Fibroblast of mammary gland (primary cell): Measurements from ENCODE around the gene UGGT2.
"Not testable (repeated sequence)": the region's sequence is repeated elsewhere in the genome, so short reads cannot be mapped to it uniquely, and the experiment has no call there.

Experiments used
- DNase-seq: peaks from one replicate; pipeline ENCODE4 v3.0.0-alpha.2; 2010; ENCODE audit warnings: low read depth
- H3K4me3 ChIP-seq: 2 replicates; pipeline ENCODE4 v1.5.1; 2011; ENCODE audit warnings: low read depth, mild to moderate bottlenecking, low read length, moderate library complexity; ENCODE audit not compliant: control insufficient read depth
- CTCF ChIP-seq: conservative IDR thresholded peaks from 2 replicates; pipeline ENCODE4 v1.5.1; 2011; ENCODE audit warnings: low read depth, low read length, inconsistent platforms; ENCODE audit not compliant: control insufficient read depth, insufficient read depth

The UGGT2 gene

GRCh38 chr13:95781016-95781415 lies 272.2 kb downstream of the UGGT2 start:
- no peak for DNase-seq
- no peak overlapping the region for H3K4me3 ChIP-seq
- TF ChIP-seq CTCF = no peak

GRCh38 chr13:95779522-95779921 lies 273.7 kb downstream of the UGGT2 start:
- no peak for TF ChIP-seq CTCF
- DNase-seq = no peak
- no peak overlapping the region for H3K4me3 ChIP-seq

- TF ChIP-seq CTCF = no peak
- DNase-seq = no peak
- H3K4me3 ChIP-seq = no peak overlapping the region
These were observed 281.3 kb downstream of the UGGT2 start for GRCh38 chr13:95771905-95772304.

- TF ChIP-seq CTCF = no peak
- H3K4me3 ChIP-seq = no peak overlapping the region
- DNase-seq = no peak
These were observed 289.6 kb downstream of the UGGT2 start for GRCh38 chr13:95763601-95764000.

- not testable (repeated sequence) for DNase-seq
These were observed 290.6 kb downstream of the UGGT2 start for GRCh38 chr13:95762626-95763025.

GRCh38 chr13:95756072-95756471 lies 297.1 kb downstream of the UGGT2 start:
- peak; percentile 18 for DNase-seq
- no peak overlapping the region for H3K4me3 ChIP-seq
- no peak for TF ChIP-seq CTCF

More at GRCh38 chr13:95762626-95763025, 290.6 kb downstream of the UGGT2 start:
- not testable (repeated sequence) for H3K4me3 ChIP-seq

- peak; percentile 49 for DNase-seq
- TF ChIP-seq CTCF = no peak
- H3K4me3 ChIP-seq = no peak overlapping the region
These were observed 299.1 kb downstream of the UGGT2 start for GRCh38 chr13:95754069-95754468.
